Gastrocnemius medialis (tissue), 4 donors: ENCODE results near the gene GPRIN1.

Experiments used
- CTCF ChIP-seq, 5 experiments: fragments of 450-650 bp in 3 of 5; fragments of 200-600 bp in 2 of 5; sonication (generic) in 2 of 5; IDR thresholded peaks in 4 of 5; conservative IDR thresholded peaks in 1 of 5; 1 replicate in 4 of 5; 2 replicates in 1 of 5; pipeline ENCODE4 v1.5.1; 2016 to 2019; ENCODE audit warnings: antibody characterized with exemption in 5 of 5, mild to moderate bottlenecking in 3 of 5, moderate library complexity in 3 of 5
- POLR2A ChIP-seq, 2 donors: fragments of 450-650 bp; IDR thresholded peaks; one replicate each; pipeline ENCODE4 v1.6.1; 2017; ENCODE audit warnings: antibody characterized with exemption in 2 of 2, mild to moderate bottlenecking in 2 of 2, moderate library complexity in 2 of 2

DNA sequence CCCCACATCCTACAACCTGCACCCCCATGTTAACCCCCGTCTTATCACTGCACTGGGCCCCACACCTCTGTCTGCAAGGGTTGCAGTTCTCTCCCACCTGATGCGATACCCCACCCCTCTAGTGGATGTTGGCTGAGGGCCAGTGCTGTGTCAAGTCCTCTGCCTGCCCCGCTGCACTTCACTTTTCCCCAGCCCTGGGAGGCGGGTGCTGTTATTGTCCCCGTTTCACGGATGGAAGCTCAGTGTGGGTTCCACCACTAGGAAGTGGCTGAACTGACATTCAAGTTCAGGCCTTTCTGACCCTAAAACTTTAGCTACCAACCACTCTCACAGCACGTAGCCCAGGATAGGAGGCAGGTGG lies 16.9 kb upstream of the GPRIN1 start:
- no peak for TF ChIP-seq CTCF (IDR thresholded peaks at IDR 0.05 in 4 of 5, conservative IDR thresholded peaks at IDR 0.05 in 1 of 5)
- no peak for TF ChIP-seq POLR2A (IDR thresholded peaks at IDR 0.05)
